ENCODE results near the gene SRCAP.
"Not testable (repeated sequence)": the region's sequence is repeated elsewhere in the genome, so short reads cannot be mapped to it uniquely, and the experiment has no call there.

SRCAP gene

DNA sequence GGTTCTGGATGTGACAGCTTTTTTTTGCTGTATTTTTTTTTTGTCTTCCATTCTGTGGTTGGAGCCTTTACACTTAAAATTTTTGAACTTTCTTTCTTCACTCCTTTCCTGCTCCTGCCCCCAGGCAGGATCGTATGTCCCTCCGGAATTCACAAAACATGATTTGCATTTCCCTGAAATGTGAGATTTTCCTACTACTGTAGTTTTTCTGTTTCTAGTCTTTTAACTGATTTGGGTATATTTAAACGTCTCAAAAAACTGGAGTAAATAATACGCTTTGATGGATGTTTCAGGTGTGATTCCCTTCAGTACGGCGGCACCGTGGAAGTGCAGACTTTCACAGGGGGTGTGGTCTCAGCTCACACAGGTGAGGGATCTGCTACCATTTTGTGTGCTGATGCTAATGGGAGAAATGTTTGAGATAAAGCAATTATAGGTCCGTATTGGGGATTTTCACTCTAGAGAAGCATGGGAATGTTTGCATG is 686 bp downstream of the SRCAP start:
- no peak for DNase-seq

DNA sequence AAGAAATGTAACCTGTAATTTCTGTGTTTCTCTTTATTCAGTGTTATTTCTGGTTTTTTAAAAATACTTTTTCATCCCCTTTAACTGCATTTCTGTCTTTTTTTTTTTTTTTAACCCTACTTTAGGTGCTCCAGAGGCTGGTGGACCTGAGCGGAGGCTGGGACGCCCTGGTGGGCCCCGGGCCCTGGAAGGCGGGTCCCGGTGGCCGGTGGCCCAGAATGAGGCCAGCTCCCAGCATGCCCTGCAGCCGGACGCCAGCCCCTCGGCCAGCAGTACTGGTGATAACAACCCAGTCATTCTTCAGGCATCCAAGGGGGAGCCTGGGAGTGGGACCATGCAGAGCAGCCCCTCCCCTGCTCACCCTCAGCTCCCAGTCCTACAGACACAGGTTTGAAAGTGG is 1.5 kb downstream of the SRCAP start:
- DNase-seq = no peak

DNA sequence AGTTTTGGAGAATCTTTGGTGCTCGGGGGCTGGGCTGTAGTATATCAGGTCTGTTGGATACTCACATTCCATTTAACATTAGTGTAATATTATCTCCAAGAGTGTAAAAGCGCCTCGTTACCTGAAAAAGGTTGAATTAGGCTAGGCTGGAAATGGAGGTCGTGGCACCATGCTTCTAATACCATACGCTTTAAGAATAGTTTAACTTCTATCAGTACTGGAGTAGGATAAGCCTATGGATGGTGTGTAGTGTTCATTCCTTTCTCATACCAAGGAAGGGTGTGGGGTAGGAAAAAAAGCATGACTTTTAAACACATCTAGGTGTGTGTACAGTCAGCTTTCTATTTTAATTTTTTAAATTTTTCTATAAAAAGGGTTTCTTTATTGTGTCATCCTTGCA is 2.0 kb downstream of the SRCAP start:
- no peak for DNase-seq

DNA sequence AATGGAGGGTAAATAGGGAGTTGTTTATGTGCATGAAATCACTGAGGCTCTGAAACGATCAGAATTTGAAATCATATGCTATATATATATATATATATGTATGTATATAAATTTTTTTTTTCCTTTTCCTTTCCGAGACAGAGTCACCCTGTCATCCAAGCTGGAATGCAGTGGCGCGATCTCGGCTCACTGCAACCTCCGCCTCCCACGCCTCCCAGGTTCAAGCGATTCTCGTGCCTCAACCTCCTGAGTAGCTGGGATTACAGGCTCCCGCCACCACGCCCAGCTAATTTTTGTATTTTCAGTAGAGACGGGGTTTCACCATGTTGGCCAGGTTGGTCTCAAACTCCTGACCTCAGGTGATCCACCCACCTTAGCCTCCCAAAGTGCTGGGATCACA is 4.1 kb downstream of the SRCAP start:
- DNase-seq = not testable (repeated sequence)

DNA sequence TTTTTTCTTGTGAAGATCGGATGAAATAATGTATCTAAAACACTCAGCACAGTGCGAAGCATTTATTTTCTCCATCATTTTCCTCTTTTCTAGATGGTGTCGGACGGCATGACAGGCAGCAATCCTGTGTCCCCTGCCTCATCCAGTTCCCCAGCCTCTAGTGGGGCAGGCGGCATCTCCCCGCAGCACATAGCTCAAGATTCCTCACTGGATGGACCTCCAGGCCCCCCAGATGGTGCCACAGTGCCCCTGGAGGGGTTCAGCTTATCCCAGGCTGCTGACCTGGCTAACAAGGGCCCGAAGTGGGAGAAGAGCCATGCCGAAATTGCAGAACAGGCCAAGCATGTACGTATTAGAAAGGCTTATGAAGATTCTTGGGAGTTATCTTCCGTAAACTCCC is 5.0 kb downstream of the SRCAP start:
- no peak for DNase-seq

DNA sequence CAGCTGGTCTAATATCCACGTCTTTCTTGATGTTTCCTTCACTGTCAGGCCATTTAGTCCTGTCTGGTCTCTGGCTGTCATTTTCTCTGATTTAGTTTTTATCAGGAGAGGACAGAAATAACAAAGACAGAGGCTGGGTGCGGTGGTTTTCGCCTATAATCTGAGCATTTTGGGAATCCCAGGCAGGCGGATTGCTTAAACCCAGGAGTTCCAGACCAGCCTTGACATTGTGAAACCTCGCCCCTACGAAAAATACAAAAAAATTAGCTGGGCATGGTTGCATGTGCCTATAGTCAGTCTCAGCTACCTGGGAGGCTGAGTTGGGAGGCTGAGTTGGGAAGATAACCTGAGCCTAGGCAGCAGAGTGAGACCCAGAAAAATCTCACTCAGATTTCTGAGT is 7.1 kb downstream of the SRCAP start:
- DNase-seq = no peak

DNA sequence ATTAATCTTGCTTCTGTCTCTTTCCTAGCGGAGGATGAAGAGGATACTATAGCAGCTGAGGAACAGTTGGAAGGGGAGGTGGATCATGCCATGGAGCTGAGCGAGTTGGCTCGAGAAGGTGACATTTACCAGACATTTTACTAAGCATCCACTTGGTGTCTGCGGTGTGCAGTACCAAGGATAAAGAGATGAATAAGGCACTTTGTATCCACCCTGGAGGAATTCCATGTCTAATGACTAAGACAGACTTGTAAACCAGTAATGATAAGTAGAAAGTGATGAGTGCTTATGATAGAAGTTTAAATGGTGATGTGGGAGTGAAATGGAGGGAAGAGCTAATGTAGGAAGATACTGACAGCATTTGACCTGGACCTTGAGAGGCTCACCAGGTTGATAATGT is 12.0 kb downstream of the SRCAP start:
- no peak for DNase-seq

DNA sequence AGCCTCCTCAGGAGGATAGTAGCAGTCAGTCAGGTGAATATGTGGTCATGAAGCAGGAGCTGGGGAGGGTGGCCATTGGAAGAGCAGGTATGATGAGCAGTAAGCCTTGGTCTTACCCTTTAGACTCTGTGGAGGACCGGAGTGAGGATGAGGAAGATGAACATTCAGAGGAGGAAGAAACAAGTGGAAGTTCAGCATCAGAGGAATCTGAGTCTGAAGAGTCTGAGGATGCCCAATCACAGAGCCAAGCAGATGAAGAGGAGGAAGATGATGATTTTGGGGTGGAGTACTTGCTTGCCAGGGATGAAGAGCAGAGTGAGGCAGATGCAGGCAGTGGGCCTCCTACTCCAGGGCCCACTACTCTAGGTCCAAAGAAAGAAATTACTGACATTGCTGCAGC is 12.7 kb downstream of the SRCAP start:
- DNase-seq = no peak

DNA sequence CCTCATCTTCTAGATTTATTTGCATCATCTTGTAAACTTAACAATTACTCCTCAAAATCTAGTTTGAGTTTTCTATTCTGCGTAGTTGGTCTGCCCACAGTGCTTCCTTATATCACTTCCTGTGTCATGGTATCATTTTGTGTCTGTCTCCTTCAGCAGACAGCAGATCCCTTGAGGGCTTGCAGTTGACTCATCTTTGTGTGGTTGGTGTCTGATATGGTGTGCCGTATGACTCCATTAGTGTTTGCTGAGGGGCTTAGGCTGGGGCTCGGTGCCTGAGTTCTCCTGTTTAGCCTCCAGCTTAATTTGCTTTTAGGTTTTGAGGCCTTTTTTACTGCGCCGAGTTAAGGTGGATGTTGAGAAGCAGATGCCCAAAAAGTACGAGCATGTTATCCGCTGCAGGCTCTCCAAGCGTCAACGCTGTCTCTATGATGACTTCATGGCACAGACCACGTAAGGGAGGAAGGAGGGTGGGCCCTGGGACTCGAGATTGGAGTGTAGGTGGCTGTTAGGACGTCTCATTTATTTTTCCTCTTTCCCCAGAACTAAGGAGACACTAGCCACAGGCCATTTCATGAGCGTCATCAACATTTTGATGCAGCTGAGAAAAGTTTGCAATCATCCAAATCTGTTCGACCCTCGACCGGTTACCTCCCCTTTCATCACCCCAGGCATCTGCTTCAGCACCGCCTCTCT is 16.9 kb downstream of the SRCAP start:
- no peak for DNase-seq

DNA sequence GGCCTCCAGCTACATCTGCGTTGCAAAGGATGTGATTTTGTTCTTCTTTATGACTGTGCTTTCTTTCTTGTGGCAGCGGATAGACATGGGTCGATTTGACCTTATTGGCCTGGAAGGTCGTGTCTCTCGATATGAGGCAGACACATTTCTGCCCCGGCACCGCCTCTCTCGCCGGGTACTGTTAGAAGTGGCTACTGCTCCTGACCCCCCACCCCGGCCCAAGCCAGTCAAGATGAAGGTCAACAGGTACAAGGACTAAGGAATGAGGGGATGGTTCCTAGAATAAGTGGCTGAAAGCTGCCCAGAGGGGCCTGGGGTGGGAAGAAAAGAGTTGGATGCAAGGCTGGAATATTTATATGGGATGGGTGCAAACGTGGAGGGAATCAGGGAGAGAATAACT is 21.1 kb downstream of the SRCAP start:
- no peak for DNase-seq

DNA sequence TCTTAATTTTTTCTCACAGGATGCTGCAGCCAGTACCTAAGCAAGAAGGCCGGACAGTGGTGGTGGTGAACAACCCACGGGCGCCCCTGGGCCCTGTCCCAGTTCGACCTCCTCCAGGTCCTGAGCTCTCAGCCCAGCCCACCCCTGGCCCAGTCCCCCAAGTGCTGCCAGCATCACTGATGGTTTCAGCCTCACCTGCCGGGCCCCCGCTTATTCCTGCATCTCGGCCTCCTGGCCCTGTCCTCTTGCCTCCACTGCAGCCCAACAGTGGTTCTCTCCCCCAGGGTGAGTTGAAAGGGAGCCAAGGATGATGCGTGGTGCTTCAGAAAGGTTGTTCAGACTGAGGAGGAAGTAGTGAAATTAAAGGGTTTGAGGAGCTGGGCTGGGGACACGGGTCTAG is 21.7 kb downstream of the SRCAP start:
- DNase-seq = no peak

DNA sequence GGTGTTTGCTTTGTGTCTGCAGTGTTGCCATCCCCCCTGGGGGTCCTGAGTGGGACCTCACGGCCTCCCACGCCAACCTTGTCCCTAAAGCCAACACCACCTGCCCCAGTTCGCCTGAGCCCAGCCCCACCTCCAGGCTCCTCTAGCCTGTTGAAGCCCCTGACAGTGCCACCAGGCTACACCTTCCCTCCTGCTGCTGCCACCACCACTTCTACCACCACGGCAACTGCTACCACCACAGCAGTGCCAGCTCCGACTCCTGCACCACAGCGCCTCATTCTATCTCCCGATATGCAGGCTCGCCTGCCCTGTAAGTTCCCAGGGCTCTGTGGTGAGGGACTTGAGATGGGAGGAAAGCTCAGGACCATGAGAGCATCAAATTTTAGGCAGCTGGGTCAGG is 22.2 kb downstream of the SRCAP start:
- DNase-seq = no peak

DNA sequence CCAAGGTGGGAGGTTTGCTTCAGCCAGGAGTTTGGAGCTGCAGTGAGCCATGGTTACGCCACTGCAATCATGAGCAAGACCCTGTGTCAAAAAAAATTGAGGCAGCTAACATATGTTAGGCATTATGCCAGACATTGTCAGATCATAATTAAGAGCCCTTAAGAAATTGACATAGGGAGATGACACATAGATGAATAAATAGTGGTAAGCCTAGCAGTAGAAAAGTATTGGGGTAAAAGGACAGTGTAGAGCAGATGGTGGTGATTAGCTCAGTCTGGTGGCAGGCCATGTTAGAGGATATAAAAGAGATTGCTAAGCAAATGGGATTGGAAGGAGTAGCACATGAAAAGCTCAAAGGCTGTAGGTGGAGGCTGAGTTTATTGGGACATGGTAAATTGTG is 22.6 kb downstream of the SRCAP start:
- DNase-seq = peak; percentile 7

DNA sequence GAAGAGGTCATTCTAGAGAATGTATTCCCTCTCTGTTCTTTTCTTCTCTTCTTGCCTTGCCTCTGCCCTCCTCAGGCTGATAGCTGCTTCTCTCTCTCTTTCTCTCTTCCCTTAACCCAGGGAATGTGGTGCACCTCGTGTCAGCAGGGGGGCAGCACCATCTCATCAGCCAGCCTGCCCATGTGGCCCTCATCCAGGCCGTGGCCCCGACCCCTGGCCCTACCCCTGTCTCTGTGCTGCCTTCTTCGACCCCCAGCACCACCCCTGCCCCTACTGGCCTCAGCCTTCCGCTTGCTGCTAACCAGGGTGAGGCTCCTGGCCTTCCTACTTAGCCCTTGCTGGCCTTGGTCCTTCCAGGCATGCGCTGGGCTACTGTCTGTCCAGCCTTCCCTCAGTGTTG is 23.5 kb downstream of the SRCAP start:
- DNase-seq = no peak

DNA sequence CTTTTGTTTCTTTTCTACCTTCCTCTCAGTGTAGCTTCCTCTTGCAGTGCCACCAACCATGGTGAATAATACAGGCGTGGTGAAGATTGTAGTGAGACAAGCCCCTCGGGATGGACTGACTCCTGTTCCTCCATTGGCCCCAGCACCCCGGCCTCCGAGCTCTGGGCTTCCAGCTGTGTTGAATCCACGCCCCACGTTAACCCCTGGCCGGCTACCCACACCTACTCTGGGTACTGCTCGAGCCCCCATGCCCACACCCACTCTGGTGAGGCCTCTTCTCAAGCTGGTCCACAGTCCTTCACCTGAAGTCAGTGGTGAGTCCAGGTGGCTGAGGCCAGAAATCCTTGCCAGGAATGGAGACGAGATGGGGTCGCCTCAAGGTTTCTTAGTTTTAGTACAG is 23.9 kb downstream of the SRCAP start:
- no peak for DNase-seq

DNA sequence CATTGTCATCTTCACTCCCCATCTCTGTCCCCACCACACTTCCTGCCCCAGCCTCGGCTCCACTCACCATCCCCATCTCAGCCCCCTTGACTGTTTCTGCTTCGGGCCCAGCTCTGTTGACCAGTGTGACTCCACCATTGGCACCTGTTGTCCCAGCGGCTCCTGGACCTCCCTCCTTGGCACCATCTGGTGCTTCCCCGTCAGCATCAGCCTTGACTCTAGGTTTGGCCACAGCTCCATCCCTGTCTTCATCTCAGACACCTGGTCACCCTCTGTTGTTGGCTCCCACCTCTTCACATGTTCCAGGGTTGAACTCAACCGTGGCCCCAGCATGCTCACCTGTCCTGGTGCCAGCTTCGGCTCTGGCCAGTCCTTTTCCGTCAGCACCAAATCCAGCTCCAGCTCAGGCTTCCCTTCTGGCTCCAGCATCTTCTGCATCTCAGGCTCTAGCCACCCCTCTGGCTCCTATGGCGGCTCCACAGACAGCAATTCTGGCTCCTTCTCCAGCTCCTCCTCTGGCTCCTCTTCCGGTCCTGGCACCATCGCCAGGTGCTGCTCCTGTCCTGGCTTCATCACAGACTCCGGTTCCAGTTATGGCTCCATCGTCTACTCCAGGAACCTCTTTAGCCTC is 24.9 kb downstream of the SRCAP start:
- DNase-seq = no peak

DNA sequence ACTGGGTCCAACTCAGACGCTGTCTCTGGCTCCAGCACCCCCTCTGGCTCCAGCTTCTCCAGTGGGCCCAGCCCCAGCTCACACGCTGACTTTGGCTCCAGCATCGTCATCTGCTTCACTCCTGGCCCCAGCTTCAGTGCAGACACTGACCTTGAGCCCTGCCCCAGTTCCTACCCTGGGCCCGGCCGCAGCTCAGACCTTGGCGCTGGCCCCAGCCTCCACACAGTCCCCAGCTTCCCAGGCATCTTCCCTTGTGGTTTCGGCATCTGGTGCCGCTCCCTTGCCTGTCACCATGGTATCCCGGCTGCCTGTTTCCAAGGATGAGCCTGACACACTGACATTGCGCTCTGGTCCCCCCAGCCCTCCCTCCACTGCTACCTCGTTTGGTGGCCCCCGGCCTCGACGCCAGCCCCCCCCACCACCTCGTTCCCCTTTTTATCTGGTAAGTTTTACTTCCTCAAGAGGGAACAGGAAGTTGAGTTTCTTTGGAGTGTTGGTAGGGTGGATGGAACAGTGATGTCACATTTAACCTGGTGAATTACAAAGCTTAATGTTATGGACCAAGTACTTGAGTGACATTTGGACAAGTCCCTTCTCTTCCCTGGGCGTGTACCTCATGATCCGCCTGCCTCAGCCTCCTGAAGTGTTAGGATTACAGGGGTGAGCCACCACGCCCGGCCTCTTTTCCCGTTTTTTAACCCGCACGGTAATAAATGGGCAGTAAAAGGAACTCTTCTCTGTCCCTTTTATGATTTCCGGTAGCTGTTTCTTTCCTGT is 25.9 kb downstream of the SRCAP start:
- no peak for DNase-seq

DNA sequence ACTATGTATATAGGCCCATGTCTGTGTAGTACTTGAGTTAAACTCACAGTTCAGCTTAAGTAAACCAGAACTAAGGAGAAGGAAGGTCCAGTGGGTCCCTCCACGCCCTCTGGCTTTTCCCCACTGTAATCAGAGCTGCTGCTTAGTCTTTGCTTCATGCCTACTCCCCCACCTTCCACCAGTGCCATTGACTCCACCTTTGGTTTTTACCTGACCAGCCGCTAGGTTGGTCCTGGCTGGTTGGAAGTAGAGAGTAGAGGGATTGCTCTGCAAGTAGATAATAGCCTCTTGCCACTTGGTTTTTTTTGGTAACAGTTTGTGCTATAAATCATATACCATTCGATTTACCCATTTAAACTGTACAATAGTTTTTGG is 26.4 kb downstream of the SRCAP start:
- DNase-seq = no peak

DNA sequence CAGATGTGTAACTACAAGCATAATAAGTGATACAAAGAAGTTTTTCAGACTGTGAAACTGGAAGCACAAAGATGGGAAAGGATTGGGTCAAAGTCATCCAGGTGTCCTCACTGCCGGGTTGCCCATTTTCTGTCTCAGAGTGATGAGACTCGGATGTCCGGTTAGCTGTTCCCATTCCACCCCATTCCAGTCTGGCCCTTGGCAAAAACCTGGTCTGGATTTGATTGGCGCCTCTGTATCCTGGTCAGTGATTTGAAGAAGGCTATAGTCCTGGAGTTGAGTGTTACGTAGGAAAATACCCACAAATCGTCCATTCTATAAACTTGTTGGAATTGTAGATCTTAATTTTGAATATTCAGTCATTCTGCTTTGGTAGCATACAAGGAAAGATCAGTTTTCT is 29.4 kb downstream of the SRCAP start:
- no peak for DNase-seq

DNA sequence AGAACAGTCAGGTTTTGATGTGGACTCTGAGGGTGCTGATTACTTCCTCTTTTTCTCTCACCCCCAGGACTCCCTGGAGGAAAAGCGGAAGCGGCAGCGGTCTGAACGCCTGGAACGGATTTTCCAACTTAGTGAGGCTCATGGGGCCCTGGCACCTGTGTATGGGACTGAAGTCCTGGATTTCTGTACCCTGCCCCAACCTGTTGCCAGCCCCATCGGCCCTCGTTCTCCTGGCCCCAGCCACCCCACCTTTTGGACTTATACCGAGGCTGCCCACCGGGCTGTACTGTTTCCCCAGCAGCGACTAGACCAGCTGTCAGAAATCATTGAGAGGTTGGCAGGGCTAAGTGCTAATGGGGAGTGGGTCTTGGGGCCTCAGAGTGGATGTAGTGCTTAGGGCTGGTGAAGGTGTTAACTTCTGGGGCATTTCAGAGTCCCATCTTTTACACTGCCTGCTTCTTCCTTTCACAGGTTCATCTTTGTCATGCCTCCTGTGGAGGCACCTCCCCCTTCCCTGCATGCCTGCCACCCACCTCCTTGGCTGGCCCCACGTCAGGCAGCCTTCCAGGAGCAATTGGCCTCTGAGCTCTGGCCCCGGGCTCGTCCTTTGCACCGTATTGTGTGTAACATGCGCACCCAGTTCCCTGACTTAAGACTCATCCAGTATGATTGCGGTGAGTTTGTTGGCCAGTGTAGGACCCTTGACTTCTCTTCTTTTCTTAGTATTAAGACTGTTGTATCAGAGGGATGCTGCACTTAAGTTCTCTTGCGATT is 30.1 kb downstream of the SRCAP start:
- no peak for DNase-seq

DNA sequence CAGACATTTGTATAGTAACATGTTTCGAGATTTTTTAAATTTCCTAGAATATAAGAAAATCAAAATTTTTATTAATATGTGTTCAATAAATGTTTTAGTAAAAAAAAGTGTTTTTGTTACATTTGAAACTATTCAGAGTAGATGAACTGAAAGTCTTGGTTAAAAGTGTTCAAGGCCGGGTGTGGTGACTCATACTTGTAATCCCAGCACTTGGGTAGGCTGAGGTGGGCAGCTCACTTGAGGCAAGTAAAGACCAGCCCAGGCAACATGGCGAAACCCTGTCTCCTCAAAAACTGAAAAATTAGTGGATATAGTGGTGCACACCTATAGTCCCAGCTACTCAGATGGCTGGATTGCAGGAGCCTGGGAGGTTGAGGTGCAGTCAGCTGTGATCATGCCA is 32.4 kb downstream of the SRCAP start:
- no peak for DNase-seq

DNA sequence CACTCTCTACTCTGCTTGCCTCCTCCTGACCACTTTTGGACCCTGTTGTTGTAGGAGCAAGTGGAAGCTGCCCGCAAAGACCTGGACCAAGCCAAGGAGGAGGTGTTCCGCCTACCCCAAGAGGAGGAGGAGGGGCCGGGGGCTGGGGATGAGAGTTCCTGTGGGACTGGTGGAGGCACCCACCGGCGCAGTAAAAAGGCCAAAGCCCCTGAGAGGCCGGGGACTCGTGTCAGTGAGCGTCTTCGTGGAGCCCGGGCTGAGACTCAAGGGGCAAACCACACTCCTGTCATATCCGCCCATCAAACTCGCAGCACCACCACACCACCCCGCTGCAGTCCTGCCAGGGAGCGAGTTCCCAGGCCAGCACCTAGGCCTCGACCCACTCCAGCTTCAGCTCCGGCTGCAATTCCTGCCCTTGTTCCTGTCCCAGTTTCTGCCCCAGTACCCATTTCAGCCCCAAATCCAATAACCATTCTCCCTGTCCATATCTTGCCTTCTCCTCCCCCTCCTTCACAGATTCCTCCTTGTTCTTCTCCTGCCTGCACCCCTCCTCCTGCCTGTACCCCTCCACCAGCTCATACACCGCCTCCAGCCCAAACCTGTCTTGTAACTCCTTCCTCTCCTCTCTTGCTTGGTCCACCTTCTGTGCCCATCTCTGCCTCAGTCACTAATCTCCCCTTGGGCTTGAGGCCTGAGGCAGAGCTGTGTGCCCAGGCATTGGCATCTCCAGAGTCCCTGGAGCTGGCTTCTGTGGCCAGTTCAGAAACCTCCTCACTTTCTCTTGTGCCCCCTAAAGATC is 38.2 kb downstream of the SRCAP start:
- no peak for DNase-seq

Measured in NCI-H446 treated with DMSO at 0.1 percent for 48 hours (cell line).